A172 (cell line): ENCODE results near the gene PRSS48. TPM values are rescaled to one million over a fixed set of nuclear protein-coding genes. Genes with fewer than 3 reads are reported as not detected.
A peak's percentile ranks its signal among the peaks of the same experiment; 100 is the strongest.
"Not testable (repeated sequence)": the region's sequence is repeated elsewhere in the genome, so short reads cannot be mapped to it uniquely, and the experiment has no call there.

Source experiments
- DNase-seq: peaks from one replicate; pipeline ENCODE4 v3.0.0-alpha.2; 2015; ENCODE audit warnings: low spot score
- total RNA-seq: library from RNA; depleted of rRNA; stranded (reverse); fragments of >200 nt; shearing (Covaris generic); gene quantifications from 2 replicates; pipeline ENCODE4 v1.2.3, GENCODE V29; 2014

The PRSS48 gene
- total RNA-seq, 1 experiment from 2014 or later, result not detected

DNA sequence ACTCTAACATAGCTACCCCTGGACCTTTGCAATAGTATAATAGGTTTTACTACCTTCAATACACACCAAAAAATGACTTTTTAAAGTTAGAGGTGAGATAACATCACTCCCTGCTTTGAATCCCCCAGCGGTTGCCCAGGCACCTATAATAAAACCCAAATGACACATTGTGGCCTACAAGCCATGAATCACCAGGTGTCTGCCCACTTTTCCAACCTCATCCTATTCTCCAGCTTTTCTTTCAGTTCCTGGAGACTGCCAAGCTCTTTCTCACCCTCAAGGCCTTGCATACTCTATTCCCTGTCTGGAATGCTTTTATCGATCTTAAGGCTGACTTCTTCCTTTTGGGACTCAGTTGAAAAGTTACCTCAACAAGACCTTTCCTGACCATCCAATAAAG, 16.4 kb upstream of the PRSS48 start:
- peak; percentile 60 for DNase-seq

DNA sequence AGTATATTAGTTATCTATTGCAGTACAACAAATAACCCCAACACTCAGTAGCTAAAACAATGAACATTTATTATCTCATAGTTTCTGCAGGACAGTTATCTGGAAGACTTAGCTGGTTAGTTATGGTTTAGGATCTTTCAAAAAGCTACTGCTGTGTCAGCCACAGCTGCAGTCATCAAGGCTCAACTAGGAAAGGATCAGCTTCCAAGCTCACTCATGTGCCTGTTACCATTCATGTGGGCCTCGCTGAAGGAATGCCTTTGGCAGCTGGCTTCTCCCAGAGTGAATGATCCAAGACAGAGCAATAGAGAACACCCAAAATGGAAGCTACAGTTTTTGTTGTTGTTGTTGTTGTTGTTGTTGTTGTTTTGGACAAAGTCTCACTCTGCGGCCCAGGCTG, 13.5 kb upstream of the PRSS48 start:
- no peak for DNase-seq

DNA sequence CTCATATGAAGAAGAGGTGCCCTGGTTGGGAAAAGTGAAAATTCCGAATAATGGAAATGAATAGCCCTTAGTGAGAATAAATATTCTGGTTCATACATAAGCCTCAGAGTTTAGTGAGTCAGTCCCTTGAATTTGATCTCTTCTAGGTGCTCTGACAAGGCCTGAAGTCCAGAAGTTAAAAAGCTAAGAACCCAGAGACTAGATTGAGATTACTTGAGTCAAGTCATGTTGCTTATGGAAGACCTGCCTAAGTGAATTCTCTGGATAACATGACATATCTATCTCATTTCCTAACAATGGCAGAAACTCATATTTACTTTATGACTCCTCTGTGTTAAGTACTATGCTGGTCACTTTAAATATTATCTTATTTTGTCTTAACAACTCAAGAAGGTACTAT, 10.5 kb upstream of the PRSS48 start:
- no peak for DNase-seq

DNA sequence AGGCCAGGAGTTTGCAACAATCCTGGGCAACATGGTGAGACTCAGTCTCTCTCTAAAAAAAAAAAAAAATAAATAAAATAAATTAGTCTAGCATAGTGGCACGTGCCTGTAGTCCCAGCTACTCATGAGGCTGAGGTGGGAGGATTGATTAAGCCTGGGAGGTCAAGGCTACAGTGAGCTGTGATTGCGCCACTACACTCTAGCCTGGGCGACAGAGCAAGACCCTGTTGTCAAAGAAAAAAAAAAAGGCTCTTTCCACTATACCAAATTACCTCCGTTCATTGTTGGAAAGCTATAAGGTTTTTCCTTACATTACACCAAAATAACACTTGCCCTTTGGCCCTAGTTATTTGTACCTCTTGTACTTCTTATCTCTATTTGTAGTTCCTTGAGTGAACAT, 9.9 kb upstream of the PRSS48 start:
- DNase-seq, result no peak

DNA sequence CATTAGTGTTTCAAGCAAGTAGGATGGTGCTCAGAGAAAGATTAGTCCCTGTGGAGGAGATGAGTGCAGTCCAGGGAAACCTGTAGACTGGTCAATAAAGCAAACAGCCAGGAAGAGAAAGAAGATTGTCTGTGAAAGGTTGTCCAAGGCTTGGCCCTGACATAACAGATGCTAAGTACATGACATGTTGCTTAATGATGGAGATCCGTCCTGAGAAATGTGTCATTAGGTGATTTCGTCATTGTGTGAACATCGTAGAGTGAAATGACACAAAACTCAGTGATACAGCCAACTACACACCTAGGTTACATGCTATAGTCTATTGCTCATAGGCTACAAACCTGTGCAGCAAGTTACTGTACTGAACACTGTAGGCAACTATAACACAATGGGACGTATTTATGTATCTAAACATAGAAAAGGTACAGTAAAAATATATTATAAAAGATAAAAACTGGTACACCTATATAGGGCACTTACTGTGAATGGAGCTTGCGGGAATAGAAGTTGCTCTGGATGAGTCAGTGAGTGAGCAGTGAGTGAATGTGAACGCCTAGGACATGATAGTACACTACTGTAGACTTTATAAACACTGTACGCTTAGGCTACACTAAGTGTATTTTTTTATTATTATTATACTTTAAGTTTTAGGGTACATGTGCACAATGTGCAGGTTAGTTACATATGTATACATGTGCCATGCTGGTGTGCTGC, 9.0 kb upstream of the PRSS48 start:
- DNase-seq, result no peak

DNA sequence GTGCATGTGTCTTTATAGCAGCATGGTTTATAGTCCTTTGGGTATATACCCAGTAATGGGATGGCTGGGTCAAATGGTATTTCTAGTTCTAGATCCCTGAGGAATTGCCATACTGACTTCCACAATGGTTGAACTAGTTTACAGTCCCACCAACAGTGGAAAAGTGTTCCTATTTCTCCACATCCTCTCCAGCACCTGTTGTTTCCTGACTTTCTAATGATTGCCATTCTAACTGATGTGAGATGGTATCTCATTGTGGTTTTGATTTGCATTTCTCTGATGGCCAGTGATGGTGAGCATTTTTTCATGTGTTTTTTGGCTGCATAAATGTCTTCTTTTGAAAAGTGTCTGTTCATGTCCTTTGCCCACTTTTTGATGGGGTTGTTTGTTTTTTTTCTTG, 8.1 kb upstream of the PRSS48 start:
- DNase-seq, result not testable (repeated sequence)

DNA sequence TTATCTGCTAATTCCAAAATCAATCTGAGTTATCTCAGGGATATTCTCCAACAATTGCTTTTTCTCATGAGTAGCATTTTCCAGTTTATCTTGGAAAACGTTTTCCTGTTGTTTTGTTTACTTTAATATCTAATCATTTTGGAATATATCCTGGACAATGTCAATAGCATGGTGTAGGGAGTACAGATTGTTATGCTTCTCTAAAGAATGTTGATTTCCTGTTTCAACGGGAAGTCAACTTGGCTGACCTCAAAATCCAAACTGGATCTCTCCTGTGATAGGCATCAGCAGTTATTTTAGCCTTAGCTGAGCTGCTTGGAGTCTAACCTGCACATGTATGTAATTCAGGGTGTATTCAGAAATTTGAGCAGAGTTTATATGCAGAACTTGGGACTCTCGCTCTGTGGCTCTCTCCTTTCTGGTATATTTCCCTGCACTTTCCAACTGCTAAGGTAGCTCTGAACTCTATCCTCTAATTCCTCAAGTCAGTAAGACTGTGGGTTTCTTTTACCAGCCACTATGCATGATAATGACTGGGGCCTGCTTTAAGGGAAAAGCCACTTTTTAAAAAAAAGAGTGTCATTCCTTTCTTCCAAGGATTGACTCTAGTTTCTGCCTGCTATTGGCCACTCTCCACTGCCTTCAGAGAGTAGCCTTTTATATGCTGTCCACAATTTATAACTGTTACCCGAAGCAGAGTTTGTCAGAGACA, 7.7 kb downstream of the PRSS48 start:
- no peak for DNase-seq

DNA sequence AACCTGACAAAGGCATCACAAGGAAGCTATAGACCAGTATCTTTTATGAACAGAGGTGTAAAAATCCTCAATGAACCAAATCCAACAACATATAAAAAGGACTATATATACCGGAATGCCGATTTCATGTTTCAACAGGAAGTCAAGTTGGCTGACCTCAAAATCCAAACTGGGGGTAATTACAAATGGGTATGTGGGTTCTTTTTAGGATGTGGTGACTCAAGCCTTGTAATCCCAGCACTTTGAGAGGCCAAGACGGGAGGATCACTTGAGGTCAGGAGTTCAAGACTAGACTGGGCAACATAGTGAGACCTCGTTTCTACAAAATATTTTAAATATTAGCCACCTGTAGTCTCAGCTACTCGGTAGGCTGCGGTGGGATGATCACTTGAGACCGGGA, 10.4 kb downstream of the PRSS48 start:
- peak; percentile 34 for DNase-seq

DNA sequence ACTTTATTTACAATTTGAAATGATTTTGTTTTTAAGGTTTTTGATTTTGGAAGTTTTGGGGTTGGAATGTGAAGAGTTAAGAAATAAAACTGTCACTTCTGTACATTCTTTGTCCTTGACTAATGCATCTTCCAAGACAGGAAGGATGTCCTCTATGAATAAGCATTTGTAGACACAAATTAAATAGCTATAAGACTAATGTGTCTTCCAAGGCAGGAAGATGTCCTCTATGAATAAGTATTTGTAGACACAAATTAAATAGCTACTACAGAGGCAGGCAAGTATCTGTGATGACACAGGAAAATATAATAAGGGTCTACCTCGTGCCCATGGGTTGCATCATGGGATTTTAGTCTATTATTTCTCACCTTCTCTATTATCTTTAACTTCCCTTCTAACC, 14.5 kb downstream of the PRSS48 start:
- peak; percentile 37 for DNase-seq

DNA sequence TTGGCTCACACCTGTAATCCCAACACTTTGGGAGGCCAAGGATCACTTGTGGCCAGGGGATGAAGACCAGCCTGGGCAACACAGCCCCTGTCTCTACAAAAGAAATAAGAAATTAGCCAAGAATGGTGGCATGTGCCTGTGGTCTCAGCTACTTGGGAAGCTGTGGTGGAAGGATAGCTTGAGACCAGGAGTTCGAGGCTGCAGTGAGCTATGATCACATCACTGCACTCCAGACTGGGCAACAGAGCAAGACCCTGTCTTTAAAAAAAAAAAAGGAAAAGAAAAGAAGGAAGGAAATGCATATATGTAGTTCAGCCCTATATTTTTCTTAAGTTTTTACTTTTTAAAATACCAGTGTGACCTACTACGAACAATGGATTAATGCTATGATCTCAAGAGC, 15.1 kb downstream of the PRSS48 start:
- DNase-seq, result no peak

DNA sequence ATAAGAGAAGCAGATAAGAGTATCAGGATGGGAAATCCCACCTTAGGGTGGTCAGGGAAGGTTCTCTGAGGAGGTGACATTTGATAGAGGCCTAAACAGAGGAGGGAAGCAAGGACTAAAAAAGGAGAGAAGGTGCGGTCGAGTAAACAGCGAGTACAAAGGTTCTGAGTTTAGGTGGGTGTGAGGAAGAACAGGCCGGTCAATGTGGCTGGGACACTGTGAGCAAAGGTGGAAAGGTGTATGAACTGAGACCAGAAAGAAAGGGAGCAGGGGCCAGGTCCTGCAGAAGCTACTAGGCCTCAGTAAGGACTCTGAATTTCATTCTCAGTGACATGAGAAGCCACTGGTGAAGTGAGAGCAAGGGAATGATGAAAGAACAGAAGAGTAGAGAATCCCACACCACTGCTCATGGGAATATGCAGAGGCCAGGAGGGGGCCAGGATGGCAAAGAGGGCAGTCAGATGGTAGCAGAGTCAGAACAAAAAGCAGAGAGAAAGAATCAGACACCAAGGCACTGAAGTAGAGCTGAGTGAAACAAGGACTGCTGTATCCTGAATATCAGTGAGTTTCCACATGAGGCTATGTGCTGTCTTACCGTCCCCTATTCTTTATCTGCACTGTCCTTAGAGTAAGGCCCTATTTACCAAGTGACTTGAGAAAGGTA, 18.0 kb downstream of the PRSS48 start:
- DNase-seq, result no peak

DNA sequence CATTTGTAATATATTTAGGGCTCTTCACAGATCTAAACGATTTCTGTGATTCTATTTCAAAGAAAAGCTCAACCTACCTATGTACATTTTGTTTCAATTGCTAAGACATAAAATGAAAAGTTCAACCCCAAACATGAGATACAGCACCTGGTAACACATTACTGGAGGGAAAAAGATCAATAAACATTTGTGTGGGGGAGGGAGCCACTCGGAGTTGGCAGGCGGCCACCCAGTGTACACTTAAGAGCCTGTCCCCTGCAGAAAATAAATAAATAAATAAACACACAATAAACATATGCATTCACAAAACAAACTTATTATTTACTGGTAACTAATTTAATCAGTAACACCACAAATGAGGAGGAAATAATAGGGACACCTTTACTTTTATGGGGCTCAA, 19.3 kb downstream of the PRSS48 start:
- DNase-seq, result no peak

DNA sequence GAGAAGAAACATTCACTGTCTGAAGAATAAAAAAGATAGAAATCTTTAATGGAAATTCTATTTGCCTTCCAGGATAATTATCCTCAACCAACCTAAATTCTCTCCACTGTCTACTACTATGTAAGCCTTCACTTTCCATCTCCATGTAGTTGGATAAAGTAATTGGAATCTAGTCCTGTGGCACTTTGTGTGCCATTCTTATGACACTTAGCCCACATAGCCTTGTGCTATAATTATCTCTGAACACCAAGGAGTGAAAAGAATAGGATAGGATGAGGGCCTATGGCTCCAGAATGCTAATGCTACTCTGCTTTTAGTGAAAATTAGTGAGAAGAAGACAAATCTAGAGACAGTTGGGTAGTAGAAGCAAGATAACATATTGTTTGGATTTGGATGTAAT, 20.2 kb downstream of the PRSS48 start:
- DNase-seq, result no peak

DNA sequence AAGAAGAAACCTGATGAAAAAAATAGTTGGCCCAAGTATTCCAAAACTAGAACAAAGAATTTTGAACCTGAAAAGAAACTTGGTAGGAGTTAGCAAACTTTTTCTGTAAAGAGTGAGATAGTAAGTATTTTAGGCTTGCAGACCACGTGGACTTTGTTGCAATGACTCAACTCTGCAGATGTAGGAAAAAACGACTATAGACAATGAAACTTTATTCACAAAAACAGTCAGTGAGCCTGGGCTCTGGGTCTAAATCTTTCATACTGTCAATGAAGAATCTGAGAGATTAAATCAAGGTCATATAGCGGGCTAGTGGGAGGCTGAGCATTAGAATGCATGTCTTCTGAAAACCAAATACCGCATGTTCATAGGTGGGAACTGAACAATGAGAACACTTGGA, 25.5 kb downstream of the PRSS48 start:
- peak; percentile 54 for DNase-seq

DNA sequence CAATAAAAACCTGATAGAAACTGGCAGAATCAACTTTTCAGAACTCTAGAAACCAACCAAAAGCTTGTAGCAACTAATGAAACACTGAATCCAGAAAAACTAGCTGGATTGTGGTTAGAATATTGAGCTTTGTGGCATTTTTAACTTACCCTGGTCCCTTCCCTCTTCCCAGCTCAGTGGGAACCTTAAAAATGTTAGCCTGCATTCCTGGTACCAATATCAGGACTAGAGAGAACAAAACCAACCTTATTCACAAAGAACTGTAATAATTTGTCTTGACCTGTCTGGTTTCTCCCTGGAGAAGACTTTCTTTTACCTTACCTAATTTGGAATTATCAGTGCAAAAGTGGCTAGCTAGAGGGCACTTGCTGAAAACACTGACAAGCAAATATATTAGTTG, 27.3 kb downstream of the PRSS48 start:
- DNase-seq, result no peak

DNA sequence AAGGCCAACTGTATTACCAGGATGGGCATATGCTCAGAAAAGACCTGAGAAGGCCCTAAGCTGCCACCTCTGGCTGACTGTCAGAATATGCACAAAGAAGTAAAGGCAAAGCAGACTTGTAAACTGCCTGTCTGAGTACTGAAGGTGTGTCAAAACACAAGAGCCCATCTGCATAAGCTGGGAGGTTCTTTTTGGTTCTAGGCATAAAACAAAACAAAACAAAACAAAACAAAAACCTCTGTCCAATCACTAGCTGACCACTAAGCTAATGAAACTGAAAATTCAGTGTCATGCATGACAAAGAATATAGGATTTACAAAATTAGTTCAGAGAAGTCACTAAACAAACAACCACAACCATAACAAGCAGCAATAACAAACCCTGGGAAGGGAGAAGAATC, 27.8 kb downstream of the PRSS48 start:
- DNase-seq, result no peak

DNA sequence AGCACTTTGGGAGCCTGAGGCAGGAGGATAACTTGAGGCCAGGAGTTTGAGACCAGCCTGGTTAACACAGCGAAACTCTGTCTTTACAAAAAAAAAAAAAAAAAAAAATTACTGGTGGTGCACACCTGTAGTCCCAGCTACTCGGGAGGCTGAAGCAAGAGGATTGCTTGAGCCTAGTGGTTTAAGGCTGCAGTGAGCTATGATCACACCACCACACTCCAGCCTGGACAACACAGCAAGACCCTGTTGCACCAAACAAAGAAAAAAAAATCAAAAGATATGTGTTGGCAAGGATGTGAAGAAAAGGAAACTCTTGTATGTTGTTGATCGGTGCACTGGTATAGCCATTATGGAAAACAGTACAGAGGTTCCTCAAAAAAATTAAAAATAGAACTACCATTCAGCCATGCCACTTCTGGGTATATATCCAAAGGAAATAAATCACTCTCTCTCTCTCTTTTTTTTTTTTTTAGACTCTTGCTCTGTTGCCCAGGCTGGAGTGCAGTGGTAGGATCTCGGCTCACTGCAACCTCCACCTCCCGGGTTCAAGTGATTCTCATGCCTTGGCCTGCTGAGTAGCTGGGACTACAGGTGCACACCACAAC, 33.3 kb downstream of the PRSS48 start:
- DNase-seq, result no peak

DNA sequence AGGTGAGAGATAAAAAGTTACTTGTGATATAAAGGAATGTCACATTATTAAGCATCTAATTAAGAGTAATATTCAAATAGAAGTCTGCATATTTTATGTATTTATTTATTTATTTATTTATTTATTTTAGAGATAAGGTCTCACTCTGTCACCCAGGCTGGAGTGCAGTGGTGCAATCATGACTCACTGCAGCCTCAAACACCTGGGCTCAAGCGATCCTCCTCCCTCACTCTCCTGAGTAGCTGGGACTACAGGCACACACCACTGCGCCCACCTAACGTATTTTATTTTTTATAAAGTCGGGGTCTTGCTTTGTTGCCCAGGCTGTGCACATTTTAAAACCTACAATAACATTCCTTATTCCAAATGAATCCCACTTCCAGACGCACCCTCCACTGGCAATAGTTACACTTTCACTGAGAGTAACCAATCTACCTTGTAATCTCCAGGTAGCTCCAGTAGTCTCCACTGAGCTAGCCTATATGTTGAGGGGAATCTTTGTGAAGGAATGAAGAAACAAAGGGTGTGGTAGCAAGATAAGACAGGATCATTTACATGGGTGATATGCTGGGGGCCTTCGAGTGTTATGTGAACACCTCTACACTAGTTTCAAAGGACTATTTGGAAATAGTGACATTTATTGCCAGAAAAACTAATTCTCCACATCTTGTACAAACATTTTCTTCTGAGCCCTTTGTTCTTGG, 36.5 kb downstream of the PRSS48 start:
- no peak for DNase-seq

DNA sequence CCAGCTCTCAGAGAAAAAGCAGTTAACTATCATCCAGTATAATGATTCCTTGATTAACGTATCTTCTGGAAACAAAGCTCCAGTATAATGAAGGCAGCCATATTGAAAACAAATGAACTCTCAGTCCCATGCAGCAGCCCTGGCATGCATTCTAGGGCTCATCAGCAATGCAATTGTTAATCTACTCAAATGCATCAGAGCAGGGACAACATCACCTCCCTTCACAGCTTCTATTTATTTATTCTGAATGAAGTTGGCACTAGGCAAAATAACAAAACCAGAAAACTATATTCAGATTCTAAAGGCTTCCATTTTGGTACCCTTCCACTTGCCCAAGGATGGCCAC, 37.0 kb downstream of the PRSS48 start:
- no peak for DNase-seq

DNA sequence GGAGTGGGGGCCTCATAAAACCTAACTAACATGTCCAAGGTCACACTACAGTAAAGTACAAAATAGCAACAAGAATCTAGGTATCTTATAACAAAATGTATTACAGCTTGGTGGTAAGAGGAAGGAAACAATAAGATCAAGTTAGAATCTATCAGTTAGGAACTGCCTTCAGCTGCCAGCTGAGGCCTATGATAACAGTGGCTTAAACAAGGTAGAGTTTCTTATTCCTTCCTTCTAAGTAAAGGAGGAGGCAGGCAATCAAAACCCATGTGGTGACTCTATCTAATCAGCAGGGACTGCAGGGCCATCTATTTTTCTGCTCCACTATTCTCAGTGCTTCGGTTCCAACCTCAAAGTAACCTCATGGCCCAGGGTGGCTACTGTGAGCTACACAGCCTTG, 37.5 kb downstream of the PRSS48 start:
- no peak for DNase-seq

DNA sequence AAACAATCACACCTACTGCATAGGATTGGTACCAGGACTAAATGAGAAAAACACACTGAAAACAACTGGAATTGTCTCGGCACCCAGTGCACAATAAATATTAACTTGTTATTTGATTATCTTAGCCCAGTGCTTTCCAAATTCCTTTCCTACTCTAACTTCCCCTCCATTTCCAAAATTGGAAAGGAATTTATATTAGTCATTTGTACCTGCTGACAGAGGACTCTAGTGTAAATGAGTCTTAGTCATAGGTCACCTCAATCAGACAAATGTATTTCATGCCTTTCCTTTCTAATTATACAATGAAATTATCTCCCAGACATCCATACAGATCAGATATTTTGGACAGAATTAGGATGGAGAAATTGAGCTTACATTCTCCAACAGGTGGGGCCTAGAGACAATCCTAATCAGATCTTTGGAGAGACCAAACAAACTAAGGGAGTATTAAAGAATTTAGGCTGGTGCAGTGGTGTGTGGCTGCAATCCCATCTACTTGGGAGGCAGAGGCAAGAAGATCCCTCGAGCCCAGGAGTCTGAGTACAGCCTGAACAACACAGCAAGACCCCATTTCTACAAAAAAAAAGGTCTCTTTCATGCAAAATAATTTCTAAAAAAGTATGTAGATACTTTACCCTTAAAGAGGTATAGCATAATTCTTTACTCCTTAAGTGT, 38.4 kb downstream of the PRSS48 start:
- DNase-seq, result peak; percentile 65

DNA sequence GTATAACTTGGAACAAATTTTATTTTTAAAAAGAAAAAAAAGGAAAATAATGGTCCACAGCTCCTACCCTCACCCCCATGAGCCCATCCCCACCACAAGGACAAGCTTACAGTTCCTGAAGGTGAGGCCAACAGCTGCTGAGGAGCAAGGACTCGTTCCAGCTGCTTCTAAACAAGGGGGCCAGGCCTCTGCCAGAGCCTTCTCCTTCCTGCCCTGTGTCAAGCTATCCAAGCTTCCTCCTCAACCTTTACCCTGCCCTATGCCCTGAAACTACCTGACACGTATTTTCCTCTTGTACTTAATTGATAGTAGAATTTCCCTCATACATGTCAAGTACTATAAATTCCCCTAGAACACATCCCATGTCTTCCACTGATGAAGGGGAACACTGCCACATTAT, 39.7 kb downstream of the PRSS48 start:
- no peak for DNase-seq
